GM12873 (cell line): ENCODE results near the gene LNX1.

Experiments used
- TF ChIP-seq, protein P1 (sequence below): IDR thresholded peaks from 2 replicates; pipeline ENCODE4 v1.5.1; 2012; ENCODE audit warnings: low read depth, mild to moderate bottlenecking, moderate library complexity, low read length, control low read depth; ENCODE audit not compliant: insufficient read depth; ENCODE audit errors: missing control alignments

LNX1 gene

DNA sequence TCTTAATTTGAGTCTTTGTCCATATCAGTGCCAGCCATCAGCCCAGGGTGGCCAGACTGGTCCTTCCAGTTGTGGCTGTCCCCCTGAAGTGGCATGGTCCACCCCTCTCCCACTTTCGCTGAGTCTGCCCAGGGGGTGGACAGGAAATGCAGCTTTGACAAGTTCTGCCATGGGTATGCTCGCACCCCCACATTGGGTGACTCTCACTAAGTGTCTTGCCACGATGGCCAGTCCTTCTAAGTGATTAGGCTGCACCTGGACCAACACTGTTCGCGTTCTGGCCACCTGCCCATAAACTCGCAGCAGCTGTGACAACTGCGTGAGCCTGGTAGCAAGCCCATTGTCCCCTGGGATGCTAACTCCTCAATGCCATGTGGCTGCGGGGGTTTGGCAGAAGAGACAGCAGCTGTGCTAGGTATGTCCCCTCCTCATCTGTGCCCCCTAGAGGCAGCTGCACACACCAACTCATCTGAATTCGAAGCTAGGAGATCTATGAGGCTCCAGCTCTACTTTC is 10.0 kb upstream of the LNX1 start:
- TF ChIP-seq, protein P1, sequence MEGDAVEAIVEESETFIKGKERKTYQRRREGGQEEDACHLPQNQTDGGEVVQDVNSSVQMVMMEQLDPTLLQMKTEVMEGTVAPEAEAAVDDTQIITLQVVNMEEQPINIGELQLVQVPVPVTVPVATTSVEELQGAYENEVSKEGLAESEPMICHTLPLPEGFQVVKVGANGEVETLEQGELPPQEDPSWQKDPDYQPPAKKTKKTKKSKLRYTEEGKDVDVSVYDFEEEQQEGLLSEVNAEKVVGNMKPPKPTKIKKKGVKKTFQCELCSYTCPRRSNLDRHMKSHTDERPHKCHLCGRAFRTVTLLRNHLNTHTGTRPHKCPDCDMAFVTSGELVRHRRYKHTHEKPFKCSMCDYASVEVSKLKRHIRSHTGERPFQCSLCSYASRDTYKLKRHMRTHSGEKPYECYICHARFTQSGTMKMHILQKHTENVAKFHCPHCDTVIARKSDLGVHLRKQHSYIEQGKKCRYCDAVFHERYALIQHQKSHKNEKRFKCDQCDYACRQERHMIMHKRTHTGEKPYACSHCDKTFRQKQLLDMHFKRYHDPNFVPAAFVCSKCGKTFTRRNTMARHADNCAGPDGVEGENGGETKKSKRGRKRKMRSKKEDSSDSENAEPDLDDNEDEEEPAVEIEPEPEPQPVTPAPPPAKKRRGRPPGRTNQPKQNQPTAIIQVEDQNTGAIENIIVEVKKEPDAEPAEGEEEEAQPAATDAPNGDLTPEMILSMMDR = peak; percentile 81

DNA sequence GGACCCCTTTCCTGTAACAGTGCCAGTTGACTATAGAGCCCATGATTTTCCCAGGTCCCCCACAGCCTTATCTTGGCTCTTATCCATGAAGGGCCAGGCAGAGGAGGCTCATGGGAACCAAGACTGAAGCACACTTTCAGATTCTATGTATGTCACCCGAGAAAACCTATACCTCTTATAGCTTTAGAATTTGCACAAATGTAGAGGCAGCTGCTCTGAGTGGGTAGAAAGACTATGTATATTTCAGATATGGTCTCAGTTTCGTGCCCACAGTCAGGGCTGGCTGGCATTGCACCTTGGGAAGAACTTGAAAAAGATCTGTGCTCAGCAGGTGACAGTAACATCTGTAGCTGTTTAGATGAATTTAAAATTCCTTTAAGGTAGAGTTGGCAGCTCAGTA is 8.3 kb upstream of the LNX1 start:
- TF ChIP-seq, protein P1 = no peak

DNA sequence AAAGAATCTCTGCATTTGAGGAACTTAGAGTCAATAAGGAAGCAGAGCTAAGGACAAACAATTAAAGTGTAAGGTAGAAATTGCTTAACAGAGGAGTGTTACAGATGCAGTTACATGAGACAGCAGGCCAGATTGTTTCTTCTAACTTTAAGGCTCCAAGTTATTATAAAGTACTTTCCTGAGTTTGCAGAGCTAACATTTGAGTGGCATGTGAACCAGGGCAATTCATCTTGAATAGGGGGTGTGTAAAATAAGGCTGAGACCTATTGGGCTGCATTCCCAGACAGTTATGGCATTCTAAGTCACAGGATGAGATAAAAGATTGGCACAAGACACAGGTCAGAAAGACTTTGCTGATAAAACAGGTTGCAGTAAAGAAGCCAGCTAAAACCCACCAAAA is 7.6 kb upstream of the LNX1 start:
- TF ChIP-seq, protein P1 = no peak

DNA sequence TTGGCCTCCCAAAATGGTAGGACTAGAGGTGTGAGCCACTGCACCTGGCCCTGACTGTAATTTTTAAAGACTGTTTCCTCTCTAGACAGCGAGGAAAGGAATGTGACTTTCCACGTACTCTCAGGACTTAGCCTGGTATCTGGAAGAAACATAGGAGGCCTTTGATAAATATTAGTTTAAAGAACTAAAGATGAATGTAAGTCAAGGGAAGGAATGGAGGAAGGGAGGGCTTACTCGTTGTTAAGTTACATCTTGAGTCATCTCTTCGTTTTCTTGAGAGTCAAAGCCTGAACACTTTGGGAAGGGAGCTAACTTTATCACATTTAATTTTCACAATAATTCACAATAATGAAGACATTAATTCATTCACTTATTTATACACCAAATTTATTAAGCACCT is 7.2 kb upstream of the LNX1 start:
- TF ChIP-seq, protein P1 = no peak

DNA sequence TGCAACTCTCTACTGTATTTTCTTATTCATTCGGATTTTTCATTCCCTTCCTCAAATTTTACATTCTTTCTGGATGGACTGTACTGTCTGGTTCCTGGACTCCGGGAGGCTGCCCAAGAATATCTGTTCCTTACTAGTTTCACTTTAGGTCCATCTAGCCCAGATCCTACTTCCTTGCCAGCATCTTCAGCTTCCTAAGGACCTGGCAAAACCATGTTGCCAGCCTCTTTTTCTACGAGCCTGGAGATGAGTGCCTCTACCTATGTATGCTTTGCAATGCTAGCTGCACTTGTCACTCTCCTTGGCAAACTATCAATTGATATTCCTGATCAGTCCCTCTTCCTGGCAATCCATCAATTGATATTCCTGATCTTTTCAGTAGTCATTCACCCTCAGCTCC is 5.6 kb upstream of the LNX1 start:
- TF ChIP-seq, protein P1 = no peak

DNA sequence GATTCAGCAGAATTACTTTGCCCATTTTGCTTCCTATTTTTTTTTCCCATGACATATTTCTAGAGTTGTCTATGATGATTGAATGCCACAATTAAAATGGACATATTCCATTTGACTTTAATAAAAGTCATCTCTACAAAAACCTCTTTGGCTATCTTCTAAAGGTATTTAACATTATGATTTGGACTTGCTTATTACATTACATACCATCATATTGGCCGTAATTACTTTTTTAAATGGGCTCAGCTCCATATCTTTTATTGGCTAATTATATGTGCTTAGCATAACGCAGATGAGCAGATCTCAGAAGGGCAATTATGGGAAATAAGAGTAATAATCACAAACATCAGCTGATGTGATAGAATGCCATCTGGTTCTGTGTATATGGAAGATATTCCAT is 4.5 kb upstream of the LNX1 start:
- TF ChIP-seq, protein P1 = no peak

DNA sequence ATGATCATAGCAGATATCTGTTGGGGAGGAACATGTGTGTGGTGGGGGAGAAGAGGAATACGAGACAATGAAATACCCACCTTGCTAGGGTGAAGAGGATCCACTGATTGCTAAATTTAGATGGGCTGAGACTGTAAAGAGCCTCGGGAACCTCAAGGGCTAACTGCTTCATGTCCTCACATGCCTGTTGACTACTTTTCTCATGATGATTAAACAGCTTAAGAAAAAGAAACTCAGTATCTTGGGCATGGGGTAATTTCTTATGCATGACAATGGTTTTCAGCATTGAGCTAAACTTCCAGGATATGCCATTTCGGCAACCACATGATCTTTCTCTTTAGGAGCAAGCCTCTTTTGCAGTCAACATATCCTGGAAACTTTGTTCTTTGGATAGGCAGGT is 3.9 kb upstream of the LNX1 start:
- TF ChIP-seq, protein P1 = no peak
